SU-DHL-6 (cell line): ENCODE results near the gene ZBTB42.

Source experiments
- H2AFZ ChIP-seq: fragments of 200-600 bp; sonication (generic); 2 replicates; pipeline ENCODE4 v1.6.1; 2014; ENCODE audit warnings: low read depth, mild to moderate bottlenecking, moderate library complexity, mixed read lengths, antibody characterized with exemption, low read length; ENCODE audit not compliant: severe bottlenecking
- H3F3A ChIP-seq: fragments of 200-600 bp; shearing (Covaris generic); 2 replicates; pipeline ENCODE4 v1.6.0; 2016; ENCODE audit warnings: antibody characterized with exemption, mild to moderate bottlenecking; ENCODE audit not compliant: insufficient read depth
- H3K27ac ChIP-seq: fragments of 200-600 bp; sonication (generic); 2 replicates; pipeline ENCODE4 v1.5.1; 2016; ENCODE audit warnings: low read depth, mild to moderate bottlenecking, low read length, moderate library complexity, mixed read lengths
- H3K27me3 ChIP-seq: fragments of 200-600 bp; sonication (generic), shearing (Covaris generic); 2 replicates; pipeline ENCODE4 v1.6.0; 2014; ENCODE audit warnings: mild to moderate bottlenecking, low read length
- H3K36me3 ChIP-seq: fragments of 200-600 bp; sonication (generic); 2 replicates; pipeline ENCODE4 v1.6.1; 2014; ENCODE audit warnings: mild to moderate bottlenecking, low read length, mixed read lengths
- H3K4me2 ChIP-seq: fragments of 300-600, 200-600 bp; shearing (Covaris generic), sonication (generic); 2 replicates; pipeline ENCODE4 v1.6.0; 2014; ENCODE audit warnings: low read length, low read depth, mild to moderate bottlenecking; ENCODE audit not compliant: poor library complexity, severe bottlenecking
- H3K4me3 ChIP-seq: fragments of 200-600 bp; sonication (generic); 2 replicates; pipeline ENCODE4 v1.5.1; 2014; ENCODE audit warnings: antibody characterized with exemption, low read length, mild to moderate bottlenecking, mixed read lengths; ENCODE audit not compliant: insufficient read depth, poor library complexity, severe bottlenecking
- H3K79me2 ChIP-seq: fragments of 200-600 bp; sonication (generic); 2 replicates; pipeline ENCODE4 v1.6.1; 2014; ENCODE audit warnings: mild to moderate bottlenecking, low read length, moderate library complexity; ENCODE audit not compliant: insufficient read depth
- H3K9ac ChIP-seq: fragments of 200-600 bp; sonication (generic); 2 replicates; pipeline ENCODE4 v1.7.0; 2014; ENCODE audit warnings: mild to moderate bottlenecking, low read length
- H3K9me2 ChIP-seq: fragments of 200-600 bp; sonication (generic); replicated peaks from 2 replicates; pipeline ENCODE4 v1.6.1; 2014; ENCODE audit warnings: low read length; ENCODE audit not compliant: insufficient read depth
- H3K9me3 ChIP-seq: fragments of 200-600 bp; sonication (generic); 2 replicates; pipeline ENCODE4 v1.6.1; 2014; ENCODE audit warnings: low read length, mixed read lengths; ENCODE audit not compliant: insufficient read depth
- H4K20me1 ChIP-seq: fragments of 200-600 bp; sonication (generic); 2 replicates; pipeline ENCODE4 v1.6.1; 2014; ENCODE audit warnings: low read depth, mild to moderate bottlenecking, antibody characterized with exemption, low read length, moderate library complexity, mixed read lengths
- CTCF ChIP-seq: fragments of 200-600 bp; sonication (generic); IDR thresholded peaks from one replicate; pipeline ENCODE4 v1.5.1; 2017; ENCODE audit warnings: antibody characterized with exemption, mild to moderate bottlenecking, low read length, moderate library complexity; ENCODE audit not compliant: insufficient read depth, poor library complexity, severe bottlenecking
- EZH2phosphoT487 ChIP-seq: fragments of 200-600 bp; sonication (generic), shearing (Covaris generic); conservative IDR thresholded peaks from 2 replicates; pipeline ENCODE4 v1.6.1; 2018; ENCODE audit warnings: mild to moderate bottlenecking, antibody characterized with exemption, low read length, moderate library complexity, mixed read lengths

ZBTB42 gene

GRCh38 chr14:104768437-104769323 lies 32.2 kb upstream of the ZBTB42 start:
- no peak overlapping the region for H3K4me2 ChIP-seq
- no peak overlapping the region for H3K27ac ChIP-seq
- H3K36me3 ChIP-seq, result 0 out of 2 replicates have a peak, but pooled peaks cover 9% of the 10 kb centered on the region

GRCh38 chr14:104769324-104770071 lies 31.4 kb upstream of the ZBTB42 start:
- TF ChIP-seq EZH2phosphoT487, result no peak
- no peak for TF ChIP-seq CTCF
- H3K27me3 ChIP-seq, result no peaks in the 10 kb centered on the region
- H2AFZ ChIP-seq, result no peak overlapping the region
- H3K4me3 ChIP-seq, result no peak overlapping the region
- H3K9me3 ChIP-seq, result no peaks in the 10 kb centered on the region
- H3K79me2 ChIP-seq, result no peaks in the 10 kb centered on the region
- no peak overlapping the region for H3K4me2 ChIP-seq
- H3K9me2 ChIP-seq, result no peaks in the 10 kb centered on the region
- H3F3A ChIP-seq, result no peaks in the 10 kb centered on the region
- H3K9ac ChIP-seq, result no peak overlapping the region
- H3K36me3 ChIP-seq, result 0 out of 2 replicates have a peak, but pooled peaks cover 9% of the 10 kb centered on the region
- H3K27ac ChIP-seq, result no peak overlapping the region
- H4K20me1 ChIP-seq, result no peaks in the 10 kb centered on the region

More at GRCh38 chr14:104768437-104769323, 32.2 kb upstream of the ZBTB42 start:
- TF ChIP-seq CTCF, result peak; percentile 70
- no peak for TF ChIP-seq EZH2phosphoT487
- Histone ChIP-seq H3K27me3 (no peaks in the 10 kb centered on the region), H2AFZ (no peak overlapping the region), H4K20me1 (no peaks in the 10 kb centered on the region), H3F3A (no peaks in the 10 kb centered on the region), H3K9me3 (no peaks in the 10 kb centered on the region), H3K4me3 (no peak overlapping the region), H3K9ac (no peak overlapping the region), H3K9me2 (no peaks in the 10 kb centered on the region), H3K79me2 (no peaks in the 10 kb centered on the region)

- H3K4me2 ChIP-seq, result no peak overlapping the region
- H3F3A ChIP-seq, result no peaks in the 10 kb centered on the region
- H3K36me3 ChIP-seq, result 0 out of 2 replicates have a peak, but pooled peaks cover 9% of the 10 kb centered on the region
- no peaks in the 10 kb centered on the region for H3K27me3 ChIP-seq
- H3K9me2 ChIP-seq, result no peaks in the 10 kb centered on the region
- H4K20me1 ChIP-seq, result no peaks in the 10 kb centered on the region
- no peak overlapping the region for H2AFZ ChIP-seq
- H3K27ac ChIP-seq, result no peak overlapping the region
- no peak overlapping the region for H3K4me3 ChIP-seq
- H3K9me3 ChIP-seq, result no peaks in the 10 kb centered on the region
- TF ChIP-seq EZH2phosphoT487, result no peak
- no peak for TF ChIP-seq CTCF
- H3K79me2 ChIP-seq, result no peaks in the 10 kb centered on the region
- no peak overlapping the region for H3K9ac ChIP-seq
Observed at GRCh38 chr14:104770072-104770579, 30.8 kb upstream of the ZBTB42 start.
